ENCODE data around the gene CDK14.

DNA sequence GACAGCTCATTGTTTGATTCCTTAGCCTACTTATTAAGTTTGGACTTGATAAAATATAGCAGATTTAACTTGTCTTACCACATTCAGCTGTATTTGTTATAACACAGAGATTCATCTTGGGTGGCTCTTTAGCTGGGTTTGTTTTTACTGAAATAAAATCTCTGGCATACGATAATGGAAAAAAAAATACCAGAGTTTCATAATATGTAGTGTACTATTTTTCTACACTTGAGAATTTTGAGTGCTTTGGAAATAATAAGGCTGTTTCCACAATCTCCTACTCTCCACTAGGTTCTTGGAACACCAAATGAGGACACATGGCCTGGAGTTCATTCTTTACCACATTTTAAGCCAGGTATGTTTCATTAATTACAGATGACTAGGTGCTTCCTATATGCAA is 449.5 kb downstream of the CDK14 start:
- TF ChIP-seq, protein P1, sequence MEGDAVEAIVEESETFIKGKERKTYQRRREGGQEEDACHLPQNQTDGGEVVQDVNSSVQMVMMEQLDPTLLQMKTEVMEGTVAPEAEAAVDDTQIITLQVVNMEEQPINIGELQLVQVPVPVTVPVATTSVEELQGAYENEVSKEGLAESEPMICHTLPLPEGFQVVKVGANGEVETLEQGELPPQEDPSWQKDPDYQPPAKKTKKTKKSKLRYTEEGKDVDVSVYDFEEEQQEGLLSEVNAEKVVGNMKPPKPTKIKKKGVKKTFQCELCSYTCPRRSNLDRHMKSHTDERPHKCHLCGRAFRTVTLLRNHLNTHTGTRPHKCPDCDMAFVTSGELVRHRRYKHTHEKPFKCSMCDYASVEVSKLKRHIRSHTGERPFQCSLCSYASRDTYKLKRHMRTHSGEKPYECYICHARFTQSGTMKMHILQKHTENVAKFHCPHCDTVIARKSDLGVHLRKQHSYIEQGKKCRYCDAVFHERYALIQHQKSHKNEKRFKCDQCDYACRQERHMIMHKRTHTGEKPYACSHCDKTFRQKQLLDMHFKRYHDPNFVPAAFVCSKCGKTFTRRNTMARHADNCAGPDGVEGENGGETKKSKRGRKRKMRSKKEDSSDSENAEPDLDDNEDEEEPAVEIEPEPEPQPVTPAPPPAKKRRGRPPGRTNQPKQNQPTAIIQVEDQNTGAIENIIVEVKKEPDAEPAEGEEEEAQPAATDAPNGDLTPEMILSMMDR (IDR thresholded peaks at IDR 0.05): no peak
- TF ChIP-seq POLR2A (IDR thresholded peaks at IDR 0.05): no peak
- TF ChIP-seq EP300 (IDR thresholded peaks at IDR 0.05): no peak

Data from ovary (tissue), 3 donors.